NCI-H345 (cell line): ENCODE data around the gene HMGCLL1.

Experiments
- DNase-seq: peaks from one replicate; lab custom pipeline; 2025; lab: John Stamatoyannopoulos, UW

Gene HMGCLL1

DNA sequence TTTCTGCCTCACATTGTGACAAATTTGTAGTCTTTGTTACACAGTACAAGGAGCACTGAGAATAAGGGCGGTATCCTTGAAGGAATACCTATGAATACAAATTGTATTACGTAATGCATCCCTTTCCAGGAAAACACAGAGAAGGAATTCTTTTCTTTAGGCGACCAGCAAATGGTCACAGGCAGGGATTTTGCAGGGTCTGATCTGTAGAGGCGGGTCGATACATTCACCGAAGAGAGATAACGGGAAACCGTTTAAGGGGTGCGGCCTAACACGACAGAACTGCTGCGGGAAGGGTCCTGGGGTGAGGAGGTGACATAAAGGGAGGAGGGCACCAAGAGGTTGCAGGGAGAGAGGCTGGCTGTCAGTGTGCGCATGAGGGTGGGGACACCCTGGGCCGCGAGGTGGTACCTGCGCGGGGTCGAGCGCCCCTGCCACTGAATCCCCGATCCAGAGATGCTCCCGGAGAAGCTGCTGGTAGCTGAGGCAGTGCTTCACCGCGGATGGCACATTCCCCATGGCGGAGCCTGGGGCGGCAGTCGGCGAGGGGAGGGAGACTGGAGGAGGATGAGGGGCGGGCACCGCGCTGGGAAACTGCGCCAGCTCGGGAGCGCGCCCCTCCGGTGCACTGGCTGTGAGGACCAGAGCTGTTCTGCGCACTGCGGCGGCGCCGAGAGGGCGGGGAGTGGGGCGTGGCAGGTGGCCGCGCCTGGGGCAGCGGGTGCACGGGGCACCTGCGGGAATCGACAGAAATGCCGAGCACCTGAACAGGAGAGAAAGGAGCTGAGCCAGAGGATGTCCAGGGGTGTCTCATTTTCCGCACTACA, at the start of gene HMGCLL1:
Gene HMGCLL1 (minus strand): TSS at position 656 of the 827 bp plus-strand sequence. CDS start 137 bp downstream, at position 519.
- DNase-seq, result peak; percentile 21

DNA sequence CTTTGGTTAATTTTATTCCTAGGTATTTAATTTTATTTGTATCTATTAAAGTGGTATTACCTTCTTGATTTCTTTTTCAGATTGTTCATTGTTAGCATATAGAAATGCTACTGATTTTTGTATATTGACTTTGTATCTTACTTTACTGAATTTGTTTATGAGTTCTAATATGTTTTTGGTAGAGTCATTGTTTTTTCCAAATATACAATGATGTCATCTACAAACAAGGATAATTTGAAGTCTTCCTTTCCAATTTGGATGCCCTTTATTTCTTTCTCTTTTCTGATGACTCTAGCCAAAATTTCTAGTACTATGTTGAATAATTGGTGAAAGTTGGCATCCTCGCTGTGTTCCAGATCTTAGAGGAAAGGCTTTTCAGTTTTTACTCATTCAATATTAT, 43.0 kb upstream of the HMGCLL1 start:
- DNase-seq, result no peak

GRCh38 chr6:55621244-55621643, 42.3 kb upstream of the HMGCLL1 start:
- no peak for DNase-seq

DNA sequence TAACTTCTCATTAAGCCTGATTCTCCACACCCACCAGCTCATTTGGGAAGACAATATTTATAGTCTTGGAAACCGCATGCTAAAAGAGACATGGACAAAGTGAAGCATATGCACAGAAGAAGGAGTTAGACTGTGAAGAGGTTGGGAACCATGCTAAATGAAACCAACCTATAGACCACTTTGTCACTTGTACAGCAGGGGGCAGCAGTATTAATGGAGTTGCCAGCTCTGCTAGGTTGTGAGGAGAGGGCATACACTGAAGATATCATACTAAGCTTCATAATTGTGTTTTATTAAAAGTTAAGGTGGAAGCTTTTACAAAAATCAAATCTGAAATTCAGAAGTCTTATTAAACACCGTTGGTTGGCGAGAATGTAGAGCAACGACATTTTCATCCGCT, 38.3 kb upstream of the HMGCLL1 start:
- no peak for DNase-seq

DNA sequence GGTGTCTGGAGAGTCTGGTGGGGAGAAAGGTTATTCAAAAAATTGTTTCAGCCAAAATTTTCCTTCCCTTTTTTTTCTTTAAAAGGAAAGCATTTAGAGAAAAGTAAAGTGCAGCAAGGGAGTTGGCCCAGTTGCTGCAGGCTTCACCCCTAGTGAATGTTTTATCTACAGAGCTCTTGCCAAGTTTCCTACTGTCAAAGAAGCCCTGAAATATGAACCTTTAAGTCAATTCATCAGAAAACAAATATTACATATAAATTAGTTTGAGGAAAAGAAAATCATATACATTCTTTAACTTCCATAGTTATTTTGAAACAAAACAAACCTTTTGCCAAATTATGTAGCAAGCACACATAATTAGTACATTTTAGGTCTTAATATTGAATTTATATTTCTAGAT, 25.0 kb upstream of the HMGCLL1 start:
- DNase-seq, result no peak

DNA sequence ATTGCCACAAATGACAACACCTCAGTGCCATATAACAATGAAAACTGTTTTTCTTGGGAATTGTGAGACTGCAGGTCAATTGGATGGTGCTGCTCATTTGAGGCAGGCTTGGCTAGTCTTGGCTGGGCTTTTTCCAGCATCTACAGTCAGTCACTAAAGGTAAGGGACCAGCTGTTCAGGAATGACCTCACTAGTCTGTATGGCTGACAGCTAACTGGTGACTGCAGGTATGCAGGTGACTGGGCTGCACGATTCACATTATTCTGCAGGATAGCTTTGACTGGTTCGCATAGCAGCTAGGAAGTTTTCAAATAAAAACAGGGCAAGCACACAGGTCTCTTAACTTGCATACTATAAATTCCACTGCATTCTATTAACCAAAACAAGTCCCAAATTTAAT, 22.1 kb upstream of the HMGCLL1 start:
- DNase-seq, result no peak

GRCh38 chr6:55594442-55594841, 15.4 kb upstream of the HMGCLL1 start:
- no peak for DNase-seq

- DNase-seq, result no peak
Measured at GRCh38 chr6:55584654-55585354, 5.8 kb upstream of the HMGCLL1 start.

DNA sequence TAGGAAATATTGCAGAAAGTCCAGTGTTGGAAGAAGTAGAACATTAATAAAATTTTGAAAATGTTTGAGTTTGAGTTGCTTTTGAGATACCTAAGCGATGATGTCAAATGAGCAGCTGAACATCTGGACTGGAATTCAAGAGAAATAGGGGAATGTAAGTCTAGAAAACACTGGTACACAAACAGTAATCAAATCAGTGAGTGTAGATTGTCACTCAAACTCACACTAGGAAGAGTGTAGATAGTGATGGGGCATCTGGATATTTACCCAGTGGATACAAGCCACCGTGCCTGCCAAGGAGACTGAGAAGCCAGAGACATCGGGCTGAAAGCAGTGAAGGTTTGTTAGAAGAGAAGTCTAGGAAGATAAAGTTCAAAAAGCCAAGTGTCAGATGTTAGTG, 2.2 kb downstream of the HMGCLL1 start:
- no peak for DNase-seq

- no peak for DNase-seq
Measured at GRCh38 chr6:55574556-55574955, 4.4 kb downstream of the HMGCLL1 start.

DNA sequence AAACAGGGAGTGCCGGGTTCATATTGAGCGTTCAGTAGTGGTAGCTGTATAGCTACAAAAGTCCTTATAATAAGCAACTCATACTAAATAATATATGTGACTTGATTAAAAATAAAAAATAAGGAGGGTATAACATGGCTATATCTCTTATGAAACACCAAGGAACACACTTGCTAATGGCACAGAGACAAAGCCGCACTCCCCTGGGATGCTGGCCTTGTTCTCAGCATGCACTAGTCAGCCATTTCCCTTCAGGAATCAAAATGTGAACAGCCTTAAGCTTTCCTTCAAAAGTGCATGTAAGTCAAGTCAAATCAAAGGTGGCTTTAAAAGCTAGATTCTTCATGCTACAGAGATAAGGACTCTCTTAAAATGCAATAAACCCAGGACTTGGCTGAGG, 9.4 kb downstream of the HMGCLL1 start:
- DNase-seq, result no peak

GRCh38 chr6:55568808-55569439, 10.1 kb downstream of the HMGCLL1 start:
- DNase-seq, result no peak

DNA sequence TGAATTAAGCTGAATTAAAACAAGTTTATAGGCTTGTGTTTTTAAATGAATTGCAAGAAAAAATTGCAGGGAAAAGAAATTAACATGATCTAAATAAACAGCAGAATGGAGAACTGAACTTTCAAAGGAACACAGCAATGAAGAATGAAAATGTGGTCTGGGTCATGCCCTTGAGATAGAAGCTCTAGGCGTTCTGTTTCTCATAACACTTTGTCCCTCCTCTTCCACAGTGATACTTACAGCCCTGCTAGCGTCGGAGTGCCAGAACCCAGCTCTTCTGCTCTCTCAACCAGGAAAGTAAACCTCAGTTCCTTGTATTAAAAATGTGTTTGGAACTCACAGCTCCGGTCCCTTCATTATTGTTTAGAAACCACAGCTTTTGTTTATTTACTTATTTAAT, 11.4 kb downstream of the HMGCLL1 start:
- no peak for DNase-seq

DNA sequence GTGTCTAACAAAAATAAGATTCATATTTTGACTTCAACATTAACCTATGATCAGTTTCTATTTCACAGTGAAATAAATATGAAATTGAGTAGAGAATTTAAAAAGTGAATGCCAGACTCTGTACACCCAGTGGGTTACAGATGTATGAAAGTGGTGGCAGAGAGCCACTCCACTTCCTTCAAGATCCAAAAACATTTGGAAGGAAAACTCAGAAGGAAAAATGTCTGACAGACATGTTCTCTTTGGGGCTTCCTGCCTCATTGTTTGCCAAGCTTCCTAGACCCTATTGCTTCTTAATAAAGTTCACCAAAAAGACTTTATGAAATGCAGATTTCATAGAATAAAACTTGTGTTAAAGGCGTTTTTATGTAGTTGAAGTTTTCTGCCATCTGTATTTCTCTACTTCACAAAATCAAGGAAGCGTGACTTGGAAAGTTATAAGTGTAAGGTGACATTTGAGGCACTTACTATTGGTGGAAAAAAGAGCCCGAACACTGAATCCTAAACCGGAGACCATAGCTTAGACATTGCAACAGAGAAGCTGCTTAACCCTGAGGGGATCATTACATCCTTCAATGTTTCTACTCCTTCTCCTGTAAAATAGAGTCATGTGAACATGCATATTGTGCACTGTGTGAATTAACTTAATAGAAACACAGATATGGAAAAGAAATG, 12.8 kb downstream of the HMGCLL1 start:
- DNase-seq, result no peak

- DNase-seq, result no peak
Measured at GRCh38 chr6:55562318-55562717, 16.7 kb downstream of the HMGCLL1 start.

DNA sequence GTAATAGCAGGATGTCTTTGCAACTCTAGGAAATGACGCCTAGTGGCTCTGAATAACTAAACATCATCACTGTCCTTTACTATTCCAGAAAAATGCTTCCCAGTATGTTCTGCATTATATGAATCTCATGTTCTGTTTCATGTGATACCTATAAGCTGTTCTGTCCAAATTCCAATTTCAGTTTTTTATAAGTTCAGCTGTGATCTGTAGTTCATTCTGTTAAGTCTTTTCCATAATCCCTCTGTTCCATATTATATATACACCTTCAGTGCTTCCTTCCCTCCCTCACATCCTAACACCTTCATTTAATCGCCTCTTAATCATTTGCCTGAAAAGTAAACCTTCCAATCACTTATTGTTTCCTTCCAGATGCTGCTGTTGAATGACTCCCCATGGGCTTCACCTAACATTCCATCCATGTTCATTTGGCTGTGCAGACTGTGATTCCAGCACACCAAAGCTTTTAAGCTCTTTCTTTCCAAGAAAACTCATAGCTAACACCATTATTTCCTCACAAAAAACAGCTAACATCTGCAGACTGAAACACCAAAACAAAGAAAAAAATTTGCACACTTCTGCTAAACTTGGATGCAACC, 18.6 kb downstream of the HMGCLL1 start:
- DNase-seq, result no peak

DNA sequence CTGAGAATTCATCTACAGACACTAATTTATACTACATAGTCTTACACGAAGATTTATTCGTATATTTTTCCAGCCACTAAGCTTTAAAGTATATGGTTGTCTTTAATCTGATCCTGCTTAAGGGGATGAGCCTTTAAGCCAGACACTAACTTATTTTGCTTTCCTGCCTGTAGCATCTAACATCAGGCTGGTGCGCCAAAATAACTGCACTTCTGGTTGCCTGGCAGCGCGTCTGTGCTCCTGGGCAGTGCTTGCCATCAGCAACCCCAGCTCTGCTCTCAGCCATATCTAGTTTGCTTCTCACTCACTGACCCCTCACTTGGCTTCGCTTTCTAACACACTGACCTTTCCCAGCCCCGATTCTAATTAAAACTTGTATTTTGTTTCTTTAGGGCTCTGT, 21.8 kb downstream of the HMGCLL1 start:
- no peak for DNase-seq

DNA sequence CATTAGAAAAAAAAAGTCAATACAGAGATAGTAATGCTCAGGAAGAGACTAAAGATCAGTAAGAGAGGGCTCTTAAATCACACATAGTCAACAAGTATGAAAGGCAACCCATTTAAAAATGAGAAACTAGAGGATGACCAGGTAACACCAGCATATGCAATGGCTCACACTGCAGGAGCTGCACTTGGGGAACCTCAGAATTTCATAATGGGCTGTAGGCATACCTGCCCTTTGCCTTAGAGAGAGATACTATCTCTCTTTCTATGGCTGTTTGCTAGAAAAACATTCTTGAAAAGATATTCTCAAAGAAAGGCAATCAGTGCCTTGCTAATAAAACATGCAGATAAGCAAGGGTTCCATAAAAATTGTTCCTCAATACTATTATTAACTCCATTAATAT, 33.2 kb downstream of the HMGCLL1 start:
- DNase-seq, result no peak

DNA sequence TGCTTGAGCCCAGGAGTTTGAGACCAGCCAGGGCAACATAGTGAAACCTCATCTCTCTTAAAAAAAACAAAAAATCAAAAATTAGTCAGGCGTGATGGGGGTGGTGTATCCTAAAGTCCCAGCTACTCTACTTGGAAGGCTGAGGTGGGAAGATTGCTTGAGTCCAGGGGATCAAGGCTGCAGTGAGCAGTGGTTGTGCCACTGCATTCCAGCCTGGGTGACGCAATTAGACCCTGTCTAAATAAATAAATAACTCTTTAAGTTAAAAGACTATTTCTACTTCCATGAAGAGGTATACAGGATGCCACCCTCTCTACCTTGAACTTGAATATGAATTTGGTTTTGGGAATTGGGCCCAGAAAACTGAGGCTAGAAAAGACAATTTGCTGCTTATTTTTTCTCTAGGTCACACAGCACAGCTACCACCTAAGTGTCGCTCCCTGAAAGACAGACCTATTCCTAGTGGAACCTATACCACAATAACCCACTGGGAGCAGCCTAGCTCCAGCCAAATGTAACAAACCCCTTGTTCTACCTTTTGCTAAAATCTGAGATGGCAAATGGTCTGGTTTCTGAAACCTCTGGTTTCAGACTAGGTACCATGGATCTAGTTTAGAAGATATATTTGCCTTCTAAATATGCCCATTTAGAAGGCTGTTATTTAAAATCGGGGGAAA, 35.2 kb downstream of the HMGCLL1 start:
- no peak for DNase-seq

DNA sequence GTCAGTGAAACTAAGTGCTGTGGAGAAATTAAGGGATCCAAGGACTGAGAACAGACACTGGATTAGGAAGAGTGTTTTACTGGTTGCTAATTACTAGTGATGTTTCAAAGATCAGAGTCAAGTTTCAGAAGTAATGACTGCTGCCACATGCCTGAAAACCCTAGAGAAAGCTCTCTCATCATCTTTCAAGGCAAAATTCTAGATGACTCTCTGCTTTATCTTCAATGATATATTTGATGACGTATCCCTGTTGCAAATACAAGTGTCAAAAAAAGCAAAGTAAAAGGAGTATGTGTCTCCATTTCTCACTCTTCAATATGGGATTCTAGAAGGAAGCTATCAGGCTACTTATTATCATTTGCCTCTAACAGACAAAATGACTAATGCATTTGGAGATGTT, 38.0 kb downstream of the HMGCLL1 start:
- DNase-seq, result no peak

- no peak for DNase-seq
Measured at GRCh38 chr6:55536391-55536956, 42.5 kb downstream of the HMGCLL1 start.
